ENCODE results near the gene F10.
"Not testable (repeated sequence)": the region's sequence is repeated elsewhere in the genome, so short reads cannot be mapped to it uniquely, and the experiment has no call there.

Gene F10

DNA sequence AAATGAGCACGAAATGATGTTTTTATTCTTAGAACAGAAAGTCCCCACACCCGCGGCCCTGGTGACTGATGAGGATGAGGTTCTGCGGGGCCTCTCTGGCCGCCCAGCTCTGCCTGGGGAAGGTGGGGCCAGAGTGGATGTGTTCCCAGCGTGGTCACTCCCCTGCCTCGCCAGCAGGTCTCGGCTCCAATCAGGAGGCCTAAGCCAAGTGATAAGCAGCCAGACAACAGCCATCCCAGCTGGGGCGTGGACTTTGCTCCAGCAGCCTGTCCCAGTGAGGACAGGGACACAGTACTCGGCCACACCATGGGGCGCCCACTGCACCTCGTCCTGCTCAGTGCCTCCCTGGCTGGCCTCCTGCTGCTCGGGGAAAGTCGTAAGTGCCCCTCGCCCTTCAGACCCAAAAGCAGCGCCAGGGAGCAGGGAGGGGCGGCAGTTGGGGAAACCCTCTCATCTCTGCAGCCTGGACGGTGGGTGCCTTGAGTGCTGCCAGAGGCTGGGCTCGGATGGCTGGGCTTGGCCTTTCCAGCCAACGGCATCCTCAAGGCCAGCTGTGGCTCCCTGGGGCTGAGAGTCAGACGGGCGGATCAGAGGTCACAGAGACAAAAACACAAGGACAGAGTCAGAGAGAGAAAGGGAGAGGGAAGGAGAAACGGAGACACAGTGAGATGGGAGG, at the start of gene F10:
Gene F10 (plus strand): TSS at position 250 of the 676 bp plus-strand sequence. CDS start 57 bp downstream, at position 307.
- Histone ChIP-seq H3K4me3 (ENCODE audit: low read length) (peak within 1 kb of the TSS; percentile 53; the same call in 1 of the 2 replicates), H3K9ac (ENCODE audit: low read depth, low read length) (no peak within 1 kb of the TSS), H3K9me3 (ENCODE audit: insufficient read depth, low read depth, low read length) (no peaks in the 10 kb centered on the region), H3K36me3 (ENCODE audit: insufficient read depth, low read depth, low read length) (no peaks in the 10 kb centered on the region), H3K4me1 (ENCODE audit: insufficient read depth, low read length) (no peaks in the 10 kb centered on the region; the same call in 1 of the 2 replicates), H3K27me3 (ENCODE audit: insufficient read depth, low read length) (no peaks in the 10 kb centered on the region), H3K27ac (ENCODE audit: low read length) (no peak within 1 kb of the TSS)

- no peaks in the 10 kb centered on the region for H3K9me3 ChIP-seq (ENCODE audit: insufficient read depth, low read depth, low read length)
- no peak overlapping the region for H3K27ac ChIP-seq (ENCODE audit: low read length)
- H3K9ac ChIP-seq (ENCODE audit: low read depth, low read length), result no peak overlapping the region
- no peaks in the 10 kb centered on the region for H3K27me3 ChIP-seq (ENCODE audit: insufficient read depth, low read length)
- H3K36me3 ChIP-seq (ENCODE audit: insufficient read depth, low read depth, low read length), result peaks cover 5% of the 10 kb centered on the region; the same call in 1 of the 2 replicates
- no peaks in the 10 kb centered on the region for H3K4me1 ChIP-seq (ENCODE audit: insufficient read depth, low read length)
- H3K4me3 ChIP-seq (ENCODE audit: low read length), result no peak overlapping the region
Observed at GRCh38 chr13:113073942-113074341, 48.7 kb upstream of the F10 start.

DNA sequence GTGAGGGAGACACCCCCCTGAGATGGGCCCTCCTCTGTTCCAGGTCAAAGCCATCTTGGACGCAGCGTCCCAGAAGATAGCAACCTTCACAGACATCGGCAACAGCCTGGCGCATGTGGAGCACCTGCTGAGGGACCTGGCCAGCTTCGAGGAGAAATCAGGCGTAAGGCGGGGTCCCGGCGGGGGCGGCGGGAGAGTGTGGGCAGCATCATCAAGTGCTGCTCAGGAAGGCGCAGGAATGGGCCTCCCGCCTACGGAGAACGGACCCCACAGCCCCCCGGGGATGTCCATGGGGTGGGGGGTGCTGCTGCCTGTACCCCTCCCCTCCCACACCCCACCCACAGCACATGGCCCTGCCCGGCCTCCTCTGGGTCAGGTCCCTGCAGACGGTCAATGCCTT, 48.2 kb upstream of the F10 start:
- Histone ChIP-seq H3K4me3 (ENCODE audit: low read length) (no peak overlapping the region), H3K4me1 (ENCODE audit: insufficient read depth, low read length) (no peaks in the 10 kb centered on the region), H3K27ac (ENCODE audit: low read length) (no peak overlapping the region), H3K9me3 (ENCODE audit: insufficient read depth, low read depth, low read length) (no peaks in the 10 kb centered on the region), H3K27me3 (ENCODE audit: insufficient read depth, low read length) (no peaks in the 10 kb centered on the region), H3K9ac (ENCODE audit: low read depth, low read length) (no peak overlapping the region), H3K36me3 (ENCODE audit: insufficient read depth, low read depth, low read length) (peaks cover 5% of the 10 kb centered on the region; the same call in 1 of the 2 replicates)

- H3K4me1 ChIP-seq (ENCODE audit: insufficient read depth, low read length), result no peaks in the 10 kb centered on the region
- no peak overlapping the region for H3K9ac ChIP-seq (ENCODE audit: low read depth, low read length)
- no peaks in the 10 kb centered on the region for H3K27me3 ChIP-seq (ENCODE audit: insufficient read depth, low read length)
- no peak overlapping the region for H3K4me3 ChIP-seq (ENCODE audit: low read length)
- H3K36me3 ChIP-seq (ENCODE audit: insufficient read depth, low read depth, low read length), result peaks cover 5% of the 10 kb centered on the region; the same call in 1 of the 2 replicates
- H3K9me3 ChIP-seq (ENCODE audit: insufficient read depth, low read depth, low read length), result no peaks in the 10 kb centered on the region
- no peak overlapping the region for H3K27ac ChIP-seq (ENCODE audit: low read length)
Observed at GRCh38 chr13:113074876-113075275, 47.7 kb upstream of the F10 start.

DNA sequence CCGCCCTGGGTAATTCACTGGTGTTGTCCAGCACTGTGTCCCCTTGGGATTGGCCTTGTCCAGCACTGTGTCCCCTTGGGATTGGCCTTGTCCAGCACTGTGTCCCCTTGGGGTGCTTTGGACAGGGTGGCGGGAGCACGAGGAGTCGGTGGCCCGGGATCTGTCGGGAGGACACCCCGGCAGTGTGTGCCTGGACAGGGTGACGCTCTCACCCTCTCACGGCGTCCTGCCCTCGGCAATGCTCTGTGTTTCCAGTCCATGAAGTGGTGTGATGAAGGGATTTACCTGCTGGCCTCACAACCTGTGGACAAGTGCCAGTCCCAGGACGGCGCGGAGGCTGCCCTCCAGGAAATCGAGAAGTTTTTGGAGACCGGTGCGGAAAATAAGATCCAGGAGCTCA, 46.9 kb upstream of the F10 start:
- no peaks in the 10 kb centered on the region for H3K27me3 ChIP-seq (ENCODE audit: insufficient read depth, low read length)
- no peak overlapping the region for H3K4me3 ChIP-seq (ENCODE audit: low read length)
- no peaks in the 10 kb centered on the region for H3K4me1 ChIP-seq (ENCODE audit: insufficient read depth, low read length)
- H3K36me3 ChIP-seq (ENCODE audit: insufficient read depth, low read depth, low read length), result peaks cover 5% of the 10 kb centered on the region; the same call in 1 of the 2 replicates
- H3K9ac ChIP-seq (ENCODE audit: low read depth, low read length), result no peak overlapping the region
- no peaks in the 10 kb centered on the region for H3K9me3 ChIP-seq (ENCODE audit: insufficient read depth, low read depth, low read length)
- H3K27ac ChIP-seq (ENCODE audit: low read length), result no peak overlapping the region

DNA sequence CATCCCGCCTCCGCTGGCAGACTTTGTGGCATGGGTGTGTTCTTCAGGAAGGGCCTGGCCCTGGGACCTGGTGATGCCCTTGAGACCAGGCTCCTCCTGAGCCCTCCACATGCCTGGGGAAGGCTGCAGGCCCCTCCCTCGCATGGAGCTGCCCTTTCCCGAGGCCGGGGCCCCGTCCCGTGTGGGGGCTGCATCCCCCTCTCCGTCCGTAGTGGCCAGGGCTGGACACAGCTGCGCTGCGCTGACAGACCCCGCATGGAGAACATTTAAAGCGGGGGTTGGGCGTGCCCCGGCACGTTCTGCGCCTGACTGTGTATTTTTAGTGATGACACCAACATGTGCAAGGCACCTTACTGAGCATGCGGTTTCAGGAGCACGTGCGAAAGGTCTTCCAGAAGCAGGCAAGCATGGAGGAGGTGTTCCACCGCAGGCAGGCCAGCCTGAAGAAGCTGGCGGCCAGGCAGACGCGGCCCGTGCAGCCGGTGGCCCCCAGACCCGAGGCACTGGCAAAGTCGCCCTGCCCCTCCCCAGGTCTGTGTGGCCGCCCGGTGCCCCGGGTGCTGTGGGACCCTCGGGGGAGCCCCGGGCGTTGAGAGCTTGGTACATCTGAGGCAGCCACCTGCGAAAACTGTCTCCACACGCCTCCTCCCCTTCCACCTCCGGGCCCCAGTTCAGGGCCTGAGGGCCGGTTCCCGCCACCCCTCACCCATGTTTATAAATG, 45.8 kb upstream of the F10 start:
- Histone ChIP-seq H3K36me3 (ENCODE audit: insufficient read depth, low read depth, low read length) (peaks cover 5% of the 10 kb centered on the region; the same call in 1 of the 2 replicates), H3K9ac (ENCODE audit: low read depth, low read length) (no peak overlapping the region), H3K27me3 (ENCODE audit: insufficient read depth, low read length) (no peaks in the 10 kb centered on the region), H3K27ac (ENCODE audit: low read length) (no peak overlapping the region), H3K9me3 (ENCODE audit: insufficient read depth, low read depth, low read length) (no peaks in the 10 kb centered on the region), H3K4me1 (ENCODE audit: insufficient read depth, low read length) (no peaks in the 10 kb centered on the region), H3K4me3 (ENCODE audit: low read length) (no peak overlapping the region)

DNA sequence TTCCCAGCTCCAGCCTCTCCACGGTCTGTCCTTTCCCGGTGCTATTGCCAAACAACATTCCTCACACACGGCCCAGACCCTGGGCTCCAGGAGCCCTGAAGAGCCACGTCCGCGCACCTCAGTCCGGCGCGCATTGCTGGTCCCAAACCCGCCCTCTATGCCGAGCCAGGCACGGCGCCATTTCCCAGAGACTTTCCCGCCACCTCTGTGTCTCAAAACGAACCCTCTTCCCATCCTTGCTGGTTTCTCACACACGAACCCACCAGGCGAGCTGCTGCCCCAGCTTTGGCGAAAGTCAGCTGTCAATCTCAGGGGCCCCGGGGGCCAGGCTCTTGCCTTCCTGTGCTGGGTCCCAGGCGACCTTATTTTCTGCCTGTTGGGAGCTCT, 45.0 kb upstream of the F10 start:
- Histone ChIP-seq H3K27me3 (ENCODE audit: insufficient read depth, low read length) (no peaks in the 10 kb centered on the region), H3K36me3 (ENCODE audit: insufficient read depth, low read depth, low read length) (peaks cover 5% of the 10 kb centered on the region; the same call in 1 of the 2 replicates), H3K4me1 (ENCODE audit: insufficient read depth, low read length) (no peaks in the 10 kb centered on the region), H3K9me3 (ENCODE audit: insufficient read depth, low read depth, low read length) (no peaks in the 10 kb centered on the region), H3K4me3 (ENCODE audit: low read length) (no peak overlapping the region), H3K27ac (ENCODE audit: low read length) (no peak overlapping the region), H3K9ac (ENCODE audit: low read depth, low read length) (no peak overlapping the region)

GRCh38 chr13:113077953-113078901, 44.4 kb upstream of the F10 start:
- Histone ChIP-seq H3K9ac (ENCODE audit: low read depth, low read length) (no peak overlapping the region), H3K9me3 (ENCODE audit: insufficient read depth, low read depth, low read length) (no peaks in the 10 kb centered on the region), H3K4me1 (ENCODE audit: insufficient read depth, low read length) (no peaks in the 10 kb centered on the region), H3K27ac (ENCODE audit: low read length) (no peak overlapping the region), H3K4me3 (ENCODE audit: low read length) (no peak overlapping the region), H3K27me3 (ENCODE audit: insufficient read depth, low read length) (no peaks in the 10 kb centered on the region), H3K36me3 (ENCODE audit: insufficient read depth, low read depth, low read length) (peaks cover 5% of the 10 kb centered on the region; the same call in 1 of the 2 replicates)

DNA sequence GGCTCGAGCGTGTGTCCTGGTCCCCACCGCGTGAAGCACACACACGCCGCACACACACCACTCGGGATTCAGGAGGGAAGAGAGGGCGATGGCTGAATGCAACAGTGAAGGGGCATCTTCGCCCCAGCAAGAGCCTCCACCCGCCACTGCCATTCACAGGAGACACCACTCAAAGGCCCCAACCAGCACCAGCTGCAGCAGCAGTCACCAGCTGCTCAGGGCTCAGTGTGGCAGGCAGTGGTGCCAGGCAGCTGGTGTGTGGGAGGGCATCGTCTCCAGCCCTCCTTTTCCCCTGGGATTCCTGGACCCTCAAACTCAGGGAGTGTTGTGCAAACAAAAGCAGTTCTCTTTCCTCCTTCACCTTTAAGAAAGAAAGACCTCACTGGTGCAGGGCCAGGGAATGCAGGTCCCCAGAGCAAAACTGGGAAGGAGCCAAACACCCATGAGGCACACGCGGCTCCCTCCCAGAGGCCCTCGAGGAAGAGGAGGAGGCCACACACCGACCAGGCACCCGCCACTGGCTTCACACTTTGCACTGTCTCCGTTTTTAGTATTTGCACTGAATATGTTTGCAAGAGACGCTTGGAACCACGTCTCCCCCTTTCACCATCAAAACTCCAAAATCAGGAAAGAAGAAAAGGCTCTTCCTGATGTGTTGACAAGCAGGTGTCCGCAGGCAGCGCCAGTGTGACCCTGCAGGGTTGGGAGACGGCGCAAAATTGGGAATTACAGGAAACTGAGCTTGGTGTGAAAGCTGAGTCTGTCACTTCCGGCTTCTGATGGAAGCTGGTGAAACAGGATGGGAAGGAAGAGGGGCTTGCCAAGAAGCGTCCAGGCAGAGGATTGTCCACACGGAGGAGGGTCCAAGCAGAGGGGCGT, 43.5 kb upstream of the F10 start:
- no peak overlapping the region for H3K9ac ChIP-seq (ENCODE audit: low read depth, low read length)
- no peak overlapping the region for H3K4me3 ChIP-seq (ENCODE audit: low read length)
- H3K9me3 ChIP-seq (ENCODE audit: insufficient read depth, low read depth, low read length), result no peaks in the 10 kb centered on the region
- no peaks in the 10 kb centered on the region for H3K27me3 ChIP-seq (ENCODE audit: insufficient read depth, low read length)
- peaks cover 5% of the 10 kb centered on the region; the same call in 1 of the 2 replicates for H3K36me3 ChIP-seq (ENCODE audit: insufficient read depth, low read depth, low read length)
- no peaks in the 10 kb centered on the region for H3K4me1 ChIP-seq (ENCODE audit: insufficient read depth, low read length)
- no peak overlapping the region for H3K27ac ChIP-seq (ENCODE audit: low read length)

GRCh38 chr13:113079781-113080080, 42.9 kb upstream of the F10 start:
- not testable (repeated sequence) for H3K36me3 ChIP-seq (ENCODE audit: insufficient read depth, low read depth, low read length); H3K4me1 ChIP-seq (ENCODE audit: insufficient read depth, low read length); H3K27ac ChIP-seq (ENCODE audit: low read length); H3K27me3 ChIP-seq (ENCODE audit: insufficient read depth, low read length); H3K9me3 ChIP-seq (ENCODE audit: insufficient read depth, low read depth, low read length); H3K9ac ChIP-seq (ENCODE audit: low read depth, low read length); H3K4me3 ChIP-seq (ENCODE audit: low read length)

- H3K9me3 ChIP-seq (ENCODE audit: insufficient read depth, low read depth, low read length), result no peaks in the 10 kb centered on the region
- no peaks in the 10 kb centered on the region for H3K4me1 ChIP-seq (ENCODE audit: insufficient read depth, low read length)
- H3K27ac ChIP-seq (ENCODE audit: low read length), result no peak overlapping the region
- no peak overlapping the region for H3K4me3 ChIP-seq (ENCODE audit: low read length)
- no peak overlapping the region for H3K9ac ChIP-seq (ENCODE audit: low read depth, low read length)
- peaks cover 5% of the 10 kb centered on the region; the same call in 1 of the 2 replicates for H3K36me3 ChIP-seq (ENCODE audit: insufficient read depth, low read depth, low read length)
- no peaks in the 10 kb centered on the region for H3K27me3 ChIP-seq (ENCODE audit: insufficient read depth, low read length)
Observed at GRCh38 chr13:113080361-113080831, 42.2 kb upstream of the F10 start.
